ENCODE data around the gene SREK1.
"Not testable (repeated sequence)": the region's sequence is repeated elsewhere in the genome, so short reads cannot be mapped to it uniquely, and the experiment has no call there.

The SREK1 gene

GRCh38 chr5:66222455-66222854, 78.4 kb downstream of the SREK1 start:
- no peaks in the 10 kb centered on the region for H3K4me1 Mint-ChIP-seq
- H3K27me3 Mint-ChIP-seq: no peaks in the 10 kb centered on the region
- H3K9me3 Mint-ChIP-seq: no peaks in the 10 kb centered on the region
- no peak overlapping the region for H3K4me3 Mint-ChIP-seq
- no peak overlapping the region for H3K27ac Mint-ChIP-seq
- DNase-seq: no peak
- H3K36me3 Mint-ChIP-seq: no peaks in the 10 kb centered on the region
- CTCF ChIA-PET: interaction anchor here (1.5 kb wide), 1 partner anchor 51 kb away, joined by 3 read pairs; no protein-coding TSS in a partner anchor

- H3K9me3 Mint-ChIP-seq, H3K27ac Mint-ChIP-seq, H3K4me1 Mint-ChIP-seq, DNase-seq, H3K36me3 Mint-ChIP-seq, H3K4me3 Mint-ChIP-seq, H3K27me3 Mint-ChIP-seq: not testable (repeated sequence)
- CTCF ChIA-PET: interaction anchor here (1.5 kb wide), 1 partner anchor 52 kb away, joined by 3 read pairs; no protein-coding TSS in a partner anchor
Observed at GRCh38 chr5:66222896-66223295, 78.8 kb downstream of the SREK1 start.

- CTCF ChIA-PET: interaction anchor here (1.5 kb wide), 1 partner anchor 52 kb away, joined by 3 read pairs; no protein-coding TSS in a partner anchor
- Mint-ChIP-seq H3K4me1 (no peaks in the 10 kb centered on the region), H3K4me3 (no peak overlapping the region), H3K27ac (no peak overlapping the region), H3K9me3 (no peaks in the 10 kb centered on the region), H3K36me3 (no peaks in the 10 kb centered on the region), H3K27me3 (peaks cover 4% of the 10 kb centered on the region)
- DNase-seq: no peak
Observed at GRCh38 chr5:66223637-66224036, 79.5 kb downstream of the SREK1 start.

GRCh38 chr5:66224274-66224673, 80.2 kb downstream of the SREK1 start:
- CTCF ChIA-PET: no interaction called here
- H3K4me3 Mint-ChIP-seq: no peak overlapping the region
- no peaks in the 10 kb centered on the region for H3K9me3 Mint-ChIP-seq
- DNase-seq: no peak
- H3K27ac Mint-ChIP-seq: no peak overlapping the region
- H3K4me1 Mint-ChIP-seq: no peaks in the 10 kb centered on the region
- peaks cover 4% of the 10 kb centered on the region for H3K27me3 Mint-ChIP-seq
- H3K36me3 Mint-ChIP-seq: no peaks in the 10 kb centered on the region

- no peaks in the 10 kb centered on the region for H3K36me3 Mint-ChIP-seq
- no peak overlapping the region for H3K27ac Mint-ChIP-seq
- CTCF ChIA-PET: no interaction called here
- H3K9me3 Mint-ChIP-seq: no peaks in the 10 kb centered on the region
- H3K27me3 Mint-ChIP-seq: peaks cover 4% of the 10 kb centered on the region
- no peaks in the 10 kb centered on the region for H3K4me1 Mint-ChIP-seq
- no peak for DNase-seq
- no peak overlapping the region for H3K4me3 Mint-ChIP-seq
Observed at GRCh38 chr5:66224773-66225553, 80.9 kb downstream of the SREK1 start.

- CTCF ChIA-PET: no interaction called here
- H3K9me3 Mint-ChIP-seq: no peaks in the 10 kb centered on the region
- H3K4me3 Mint-ChIP-seq: no peak overlapping the region
- H3K36me3 Mint-ChIP-seq: no peaks in the 10 kb centered on the region
- no peak overlapping the region for H3K27ac Mint-ChIP-seq
- DNase-seq: no peak
- H3K4me1 Mint-ChIP-seq: no peaks in the 10 kb centered on the region
- H3K27me3 Mint-ChIP-seq: peaks cover 10% of the 10 kb centered on the region
Observed at GRCh38 chr5:66230551-66230950, 86.5 kb downstream of the SREK1 start.

- H3K4me3 Mint-ChIP-seq: no peak overlapping the region
- H3K4me1 Mint-ChIP-seq: no peaks in the 10 kb centered on the region
- no peak overlapping the region for H3K27ac Mint-ChIP-seq
- H3K36me3 Mint-ChIP-seq: no peaks in the 10 kb centered on the region
- H3K9me3 Mint-ChIP-seq: no peaks in the 10 kb centered on the region
- peaks cover 10% of the 10 kb centered on the region for H3K27me3 Mint-ChIP-seq
- CTCF ChIA-PET: no interaction called here
- DNase-seq: no peak
Observed at GRCh38 chr5:66231508-66231907, 87.4 kb downstream of the SREK1 start.

- H3K4me1 Mint-ChIP-seq: no peaks in the 10 kb centered on the region
- no peaks in the 10 kb centered on the region for H3K9me3 Mint-ChIP-seq
- no peak overlapping the region for H3K4me3 Mint-ChIP-seq
- peaks cover 10% of the 10 kb centered on the region for H3K27me3 Mint-ChIP-seq
- no peak overlapping the region for H3K27ac Mint-ChIP-seq
- CTCF ChIA-PET: no interaction called here
- H3K36me3 Mint-ChIP-seq: no peaks in the 10 kb centered on the region
- no peak for DNase-seq
Observed at GRCh38 chr5:66232275-66232674, 88.2 kb downstream of the SREK1 start.

- no peaks in the 10 kb centered on the region for H3K36me3 Mint-ChIP-seq
- CTCF ChIA-PET: no interaction called here
- H3K4me3 Mint-ChIP-seq: no peak overlapping the region
- no peaks in the 10 kb centered on the region for H3K4me1 Mint-ChIP-seq
- no peaks in the 10 kb centered on the region for H3K9me3 Mint-ChIP-seq
- no peak for DNase-seq
- no peak overlapping the region for H3K27ac Mint-ChIP-seq
- H3K27me3 Mint-ChIP-seq: peaks cover 10% of the 10 kb centered on the region
Observed at GRCh38 chr5:66232706-66233445, 88.8 kb downstream of the SREK1 start.
